Testis (tissue), 3 donors: ENCODE data around the gene METTL22. TPM values are rescaled to one million over a fixed set of nuclear protein-coding genes. Genes with fewer than 3 reads are reported as not detected.

ENCODE experiments used
- DNase-seq: peaks from one replicate; pipeline ENCODE4 v3.0.0-alpha.2; 2019
- H3K27ac ChIP-seq, 2 donors: fragments of 200-600 bp; sonication (generic); one replicate each; pipeline ENCODE4 v1.5.1; 2019
- H3K27me3 ChIP-seq: fragments of 200-600 bp; sonication (generic); one replicate; pipeline ENCODE4 v1.5.1; 2019
- H3K36me3 ChIP-seq: fragments of 200-600 bp; sonication (generic); one replicate; pipeline ENCODE4 v1.5.1; 2017; ENCODE audit warnings: low read depth; ENCODE audit errors: missing control alignments
- H3K4me1 ChIP-seq: fragments of 200-600 bp; sonication (generic); one replicate; pipeline ENCODE4 v1.5.1; 2019
- H3K4me3 ChIP-seq, 2 donors: fragments of 200-600 bp; sonication (generic); one replicate each; pipeline ENCODE4 v1.5.1; 2017 to 2019
- H3K9me3 ChIP-seq: fragments of 200-600 bp; sonication (generic); one replicate; pipeline ENCODE4 v1.5.1; 2017
- POLR2A ChIP-seq: fragments of 450-650 bp; IDR thresholded peaks from one replicate; pipeline ENCODE4 v1.6.1; 2017; ENCODE audit warnings: antibody characterized with exemption, mild to moderate bottlenecking, moderate library complexity
- WGBS, 2 donors: methylation state at CpG; one replicate each; pipeline ENCODE4 v1.1.5; 2018; 5-methylcytosine and 5-hydroxymethylcytosine counted together
- intact Hi-C: fragments of 100-400 bp; cut with DNase I; formaldehyde crosslinking; loops from one replicate; pipeline ENCODE4 v1.15.1; 2023; ENCODE audit warnings: low total_unique reads
- polyA plus RNA-seq: library from polyadenylated mRNA; stranded (reverse); fragments of 350-450 nt; fragmentation: Illumina TruSeq; extraction: RNeasy Lipid Tissue Mini Kit (QIAGEN cat#74804); gene quantifications from one replicate; pipeline ENCODE4 v1.2.3, GENCODE V29; 2014; ENCODE audit warnings: low read depth, low replicate concordance; ENCODE audit not compliant: insufficient read depth
- total RNA-seq, 2 donors: library from RNA; depleted of rRNA; stranded (reverse); fragments of >200 nt; gene quantifications; one replicate each; pipeline ENCODE4 v1.2.3, GENCODE V29; 2016
- TF ChIP-seq, protein P1 (sequence below), 3 experiments: fragments of 450-650 bp in 2 of 3; fragments of 200-600 bp in 1 of 3; sonication (generic) in 1 of 3; IDR thresholded peaks; one replicate each; pipeline ENCODE4 v1.5.1; 2016 to 2019; ENCODE audit warnings: antibody characterized with exemption in 3 of 3, mild to moderate bottlenecking in 2 of 3, moderate library complexity in 1 of 3

METTL22 gene
- total and polyA plus RNA-seq, 3 donors from 2014 or later: 74.5 to 93.1 (median 85.6) TPM

DNA sequence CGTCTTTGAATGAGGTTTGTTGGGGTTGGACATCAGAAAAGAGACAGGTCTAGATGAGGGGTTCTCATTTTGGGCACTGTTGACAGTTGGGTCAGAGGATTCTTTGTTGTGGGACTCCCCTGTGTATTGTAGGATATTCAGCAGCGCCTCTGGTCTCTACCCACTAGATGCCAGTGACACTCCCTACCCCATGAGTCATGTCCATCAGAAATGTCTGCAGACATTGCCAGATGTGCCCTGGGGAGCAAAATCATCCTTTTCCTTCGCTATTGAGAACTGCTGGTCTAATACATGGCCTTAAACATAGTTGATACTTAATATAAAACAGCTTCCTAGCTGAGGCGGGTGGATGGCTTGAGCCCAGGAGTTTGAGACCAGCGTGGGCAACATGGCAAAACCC lies 56.0 kb downstream of the METTL22 start:
- H3K27ac ChIP-seq: no peak overlapping the region
- no peak for DNase-seq
- 89 to 92% methylated on average over 5 of the region's 5 CpGs for WGBS, 2 donors
- no peak for TF ChIP-seq POLR2A
- TF ChIP-seq, protein P1, sequence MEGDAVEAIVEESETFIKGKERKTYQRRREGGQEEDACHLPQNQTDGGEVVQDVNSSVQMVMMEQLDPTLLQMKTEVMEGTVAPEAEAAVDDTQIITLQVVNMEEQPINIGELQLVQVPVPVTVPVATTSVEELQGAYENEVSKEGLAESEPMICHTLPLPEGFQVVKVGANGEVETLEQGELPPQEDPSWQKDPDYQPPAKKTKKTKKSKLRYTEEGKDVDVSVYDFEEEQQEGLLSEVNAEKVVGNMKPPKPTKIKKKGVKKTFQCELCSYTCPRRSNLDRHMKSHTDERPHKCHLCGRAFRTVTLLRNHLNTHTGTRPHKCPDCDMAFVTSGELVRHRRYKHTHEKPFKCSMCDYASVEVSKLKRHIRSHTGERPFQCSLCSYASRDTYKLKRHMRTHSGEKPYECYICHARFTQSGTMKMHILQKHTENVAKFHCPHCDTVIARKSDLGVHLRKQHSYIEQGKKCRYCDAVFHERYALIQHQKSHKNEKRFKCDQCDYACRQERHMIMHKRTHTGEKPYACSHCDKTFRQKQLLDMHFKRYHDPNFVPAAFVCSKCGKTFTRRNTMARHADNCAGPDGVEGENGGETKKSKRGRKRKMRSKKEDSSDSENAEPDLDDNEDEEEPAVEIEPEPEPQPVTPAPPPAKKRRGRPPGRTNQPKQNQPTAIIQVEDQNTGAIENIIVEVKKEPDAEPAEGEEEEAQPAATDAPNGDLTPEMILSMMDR (IDR thresholded peaks at IDR 0.05): no peak
- no peak overlapping the region for H3K4me3 ChIP-seq
- H3K27me3 ChIP-seq: no peaks in the 10 kb centered on the region
- H3K4me1 ChIP-seq: peaks cover 10% of the 10 kb centered on the region
- no peaks in the 10 kb centered on the region for H3K9me3 ChIP-seq
- H3K36me3 ChIP-seq: no peaks in the 10 kb centered on the region
- intact Hi-C loops: no loop called here

DNA sequence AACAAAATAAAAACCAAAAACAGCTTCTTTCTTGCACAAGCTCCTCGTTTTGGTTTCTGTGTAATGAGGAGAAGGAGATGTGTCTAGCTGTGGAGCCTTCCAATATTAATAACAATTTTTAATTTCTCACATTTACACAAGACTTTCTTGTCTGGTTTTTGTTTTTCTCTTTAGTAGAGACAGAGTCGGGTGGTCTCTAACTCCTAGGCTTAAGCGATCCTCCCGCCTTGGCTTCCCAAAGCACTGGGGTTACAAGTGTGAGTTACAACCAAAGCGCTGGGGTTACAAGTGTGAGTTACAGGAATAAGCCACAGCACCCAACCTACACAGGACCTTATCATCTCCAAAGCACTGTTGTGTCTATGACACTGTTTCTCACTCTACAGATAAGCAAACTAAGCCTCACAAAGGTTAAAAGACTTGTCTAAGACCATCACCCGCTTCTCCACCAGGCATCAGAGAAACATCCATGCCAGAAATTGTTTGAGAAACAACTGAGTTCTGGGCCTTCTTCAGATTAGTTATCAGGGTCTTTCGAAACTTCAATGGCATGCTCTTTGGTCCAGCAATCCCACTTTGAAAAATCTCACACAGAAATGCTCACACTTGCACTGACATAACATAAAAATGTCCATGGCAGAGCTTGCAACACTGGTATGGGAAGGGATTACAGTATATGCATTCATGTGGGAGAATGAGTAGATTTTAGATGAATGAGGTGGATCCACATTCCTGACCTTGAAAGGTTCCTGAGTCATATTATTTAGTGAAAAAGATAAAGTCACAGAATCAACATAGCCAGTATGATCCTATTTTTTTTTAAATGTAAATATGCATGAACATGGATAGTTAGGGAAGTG lies 56.8 kb downstream of the METTL22 start:
- TF ChIP-seq, protein P1 (IDR thresholded peaks at IDR 0.05): no peak
- TF ChIP-seq POLR2A: no peak
- no peak for DNase-seq
- intact Hi-C loops: no loop called here
- H3K4me3 ChIP-seq: no peak overlapping the region
- H3K27ac ChIP-seq: no peak overlapping the region
- WGBS, 2 donors: 90 to 92% methylated on average over 7 of the region's 7 CpGs
- peaks cover 10% of the 10 kb centered on the region for H3K4me1 ChIP-seq
- H3K9me3 ChIP-seq: no peaks in the 10 kb centered on the region
- H3K27me3 ChIP-seq: no peaks in the 10 kb centered on the region
- H3K36me3 ChIP-seq: no peaks in the 10 kb centered on the region

DNA sequence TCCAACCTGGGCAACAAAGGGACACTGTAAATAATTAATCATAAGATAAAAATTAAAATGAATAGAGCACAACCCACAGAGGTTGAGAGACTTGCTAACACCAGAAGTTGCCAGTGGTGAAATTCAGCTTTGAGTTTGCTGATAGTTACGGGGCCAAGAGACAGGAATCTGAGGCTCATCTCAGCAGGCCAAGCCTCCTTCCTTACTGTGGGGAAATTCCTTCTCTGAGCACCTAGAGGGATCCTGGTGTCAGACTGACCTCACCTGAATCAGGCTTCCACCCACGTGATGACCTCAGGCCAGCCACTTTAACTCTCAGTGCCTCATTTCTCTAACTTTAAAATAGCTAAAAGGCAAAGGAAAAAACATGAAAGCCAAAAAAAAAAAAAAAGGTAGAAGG lies 57.7 kb downstream of the METTL22 start:
- Histone ChIP-seq H3K27ac (no peak overlapping the region), H3K9me3 (no peaks in the 10 kb centered on the region), H3K4me3 (no peak overlapping the region), H3K4me1 (peaks cover 5% of the 10 kb centered on the region), H3K36me3 (no peaks in the 10 kb centered on the region), H3K27me3 (no peaks in the 10 kb centered on the region)
- DNase-seq: no peak
- 85 to 86% methylated on average over 2 of the region's 2 CpGs for WGBS, 2 donors
- intact Hi-C loops: no loop called here
- no peak for TF ChIP-seq POLR2A
- TF ChIP-seq, protein P1 (IDR thresholded peaks at IDR 0.05): no peak

DNA sequence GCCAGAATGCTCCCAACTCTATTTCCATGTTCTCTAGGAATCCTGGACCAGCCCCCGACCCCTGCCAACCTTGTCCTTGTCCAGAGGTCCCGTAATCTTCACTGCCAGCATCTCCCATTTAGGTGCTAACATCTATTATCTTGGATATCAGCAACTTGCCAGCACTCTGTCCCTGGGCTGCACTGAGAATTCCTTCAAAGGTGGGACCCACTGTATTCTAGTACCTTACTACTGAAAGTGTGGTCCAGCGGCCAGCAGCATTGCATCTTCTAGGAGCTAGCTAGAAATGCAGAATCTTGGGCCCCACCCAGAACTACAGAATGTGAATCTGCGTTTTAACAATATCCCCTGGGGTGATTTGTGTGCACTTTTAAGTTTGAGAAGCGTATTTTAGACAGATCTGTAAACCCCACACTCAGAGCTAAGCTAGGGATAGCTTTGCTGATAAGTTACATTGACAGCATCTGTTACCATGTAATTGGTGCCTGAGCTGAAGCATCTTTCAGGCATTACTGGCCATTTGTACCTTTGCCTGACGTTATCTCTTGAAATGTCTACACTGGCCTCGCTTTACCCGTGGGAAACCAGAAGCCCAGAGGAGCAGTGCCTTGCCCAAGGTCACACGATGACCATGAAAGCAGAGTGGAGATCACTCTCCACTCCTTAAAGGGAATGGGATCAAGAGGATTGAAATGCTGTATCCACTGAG lies 61.2 kb downstream of the METTL22 start:
- intact Hi-C loops: no loop called here
- DNase-seq: no peak

More for the DNA sequence above, 61.2 kb downstream of the METTL22 start:
- no peaks in the 10 kb centered on the region for H3K9me3 ChIP-seq
- TF ChIP-seq POLR2A: no peak
- TF ChIP-seq, protein P1 (IDR thresholded peaks at IDR 0.05): no peak
- no peak overlapping the region for H3K27ac ChIP-seq
- H3K27me3 ChIP-seq: no peaks in the 10 kb centered on the region
- H3K36me3 ChIP-seq: no peaks in the 10 kb centered on the region
- H3K4me1 ChIP-seq: no peaks in the 10 kb centered on the region
- WGBS, 2 donors: 71 to 82% methylated on average over 9 of the region's 9 CpGs
- no peak overlapping the region for H3K4me3 ChIP-seq
